Measurements from ENCODE around the gene NLGN4Y. TPM values are rescaled to one million over a fixed set of nuclear protein-coding genes. Genes with fewer than 3 reads are reported as not detected.

Gene NLGN4Y
- total and polyA plus RNA-seq, 2 of the 4 experiments (the other 2 are of a cell fraction), result not detected

DNA sequence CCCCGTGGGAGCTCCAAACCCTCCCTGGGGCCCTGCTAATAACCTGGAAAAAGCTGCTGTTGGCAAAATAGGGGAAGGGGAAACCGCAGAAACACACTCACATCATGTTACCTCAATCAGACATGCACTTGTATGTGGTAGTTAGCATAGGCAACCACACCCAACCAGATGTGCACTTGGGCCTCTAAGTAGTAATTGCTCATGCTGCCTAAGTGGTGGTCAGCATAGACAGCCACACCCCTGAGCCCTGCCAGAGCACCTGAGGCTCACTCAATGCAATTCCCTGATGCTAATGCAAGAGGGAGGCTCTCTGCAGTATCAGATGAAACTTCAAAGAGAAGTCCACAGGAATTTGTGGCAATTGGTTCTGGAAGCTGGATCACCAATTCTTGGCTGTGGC lies 301.4 kb downstream of the NLGN4Y start:
- no peak overlapping the region for H2AK5ac ChIP-seq (ENCODE audit: low read depth, low read length)
- in situ Hi-C loops (cut with MboI; ENCODE audit: low sequenced_read_pairs), result no loop called here
- no peak overlapping the region for H4K91ac ChIP-seq (ENCODE audit: insufficient read depth, low read depth, low read length)
- no peaks in the 10 kb centered on the region for H3K9me3 ChIP-seq (ENCODE audit: control insufficient read depth, insufficient read depth, low read length)
- no peak overlapping the region for H3K56ac ChIP-seq (ENCODE audit: extremely low read depth, insufficient read depth, low read length)
- no peak overlapping the region for H3K4me2 ChIP-seq (ENCODE audit: low read depth, low read length)
- no peak overlapping the region for H2BK120ac ChIP-seq (ENCODE audit: low read depth, low read length)
- ChIA-PET POLR2A (ENCODE audit: unreplicated experiment) (no interaction called here), CTCF (no interaction called here)
- H4K5ac ChIP-seq (ENCODE audit: low read depth, low read length), result no peak overlapping the region
- no peak overlapping the region for H2AFZ ChIP-seq (replicated peaks; ENCODE audit: low read length, poor library complexity)
- DNase-seq (no peak), ATAC-seq (ENCODE audit: low read depth) (no peak)
- no peak overlapping the region for H3K14ac ChIP-seq (replicated peaks; ENCODE audit: low read depth, low read length)
- no peak overlapping the region for H3K4me3 ChIP-seq (ENCODE audit: insufficient read depth, low read depth, low read length)
- no peaks in the 10 kb centered on the region for H3K4me1 ChIP-seq (ENCODE audit: control insufficient read depth, insufficient read depth, low read length)
- no peak overlapping the region for H3K23ac ChIP-seq (ENCODE audit: low read depth, low read length)
- no peak overlapping the region for H3K18ac ChIP-seq (ENCODE audit: low read depth, low read length)
- dilution Hi-C loops (cut with HindIII; ENCODE audit: low sequenced_read_pairs, unreplicated experiment), result no loop called here
- H4K20me1 ChIP-seq (ENCODE audit: insufficient read depth, low read length), result no peaks in the 10 kb centered on the region
- no peak overlapping the region for H3K27ac ChIP-seq (ENCODE audit: insufficient read depth, low read length)
- no peak overlapping the region for H3K4ac ChIP-seq (ENCODE audit: low read depth, low read length)
- H3K9ac ChIP-seq (ENCODE audit: low read depth, low read length), result no peak overlapping the region
- no peak for TF ChIP-seq ELK1 (IDR thresholded peaks at IDR 0.05; ENCODE audit: borderline replicate concordance, low read depth, low read length)
- no peak for TF ChIP-seq CTCF (conservative IDR thresholded peaks at IDR 0.05; ENCODE audit: low read depth, low read length)
- TF ChIP-seq MAZ (IDR thresholded peaks at IDR 0.05; ENCODE audit: borderline replicate concordance, low read depth, low read length), result no peak
- TF ChIP-seq CEBPB (IDR thresholded peaks at IDR 0.05; ENCODE audit: low read depth, low read length), result no peak
- TF ChIP-seq RCOR1 (IDR thresholded peaks at IDR 0.05; ENCODE audit: insufficient replicate concordance, low read length), result no peak
- TF ChIP-seq NFE2L2 (IDR thresholded peaks at IDR 0.05; ENCODE audit: low read depth, low read length), result no peak
- no peak for TF ChIP-seq MAFK (IDR thresholded peaks at IDR 0.05; ENCODE audit: low read depth, low read length)
- no peak for TF ChIP-seq SMC3 (IDR thresholded peaks at IDR 0.05; ENCODE audit: low read depth, low read length)
- TF ChIP-seq RAD21 (IDR thresholded peaks at IDR 0.05; ENCODE audit: low read length), result no peak
- TF ChIP-seq RFX5 (IDR thresholded peaks at IDR 0.05; ENCODE audit: low read depth, low read length), result no peak
- TF ChIP-seq MXI1 (IDR thresholded peaks at IDR 0.05; ENCODE audit: borderline replicate concordance, low read depth, low read length), result no peak
- TF ChIP-seq, protein P1, sequence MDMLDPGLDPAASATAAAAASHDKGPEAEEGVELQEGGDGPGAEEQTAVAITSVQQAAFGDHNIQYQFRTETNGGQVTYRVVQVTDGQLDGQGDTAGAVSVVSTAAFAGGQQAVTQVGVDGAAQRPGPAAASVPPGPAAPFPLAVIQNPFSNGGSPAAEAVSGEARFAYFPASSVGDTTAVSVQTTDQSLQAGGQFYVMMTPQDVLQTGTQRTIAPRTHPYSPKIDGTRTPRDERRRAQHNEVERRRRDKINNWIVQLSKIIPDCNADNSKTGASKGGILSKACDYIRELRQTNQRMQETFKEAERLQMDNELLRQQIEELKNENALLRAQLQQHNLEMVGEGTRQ (IDR thresholded peaks at IDR 0.05; ENCODE audit: low read depth, low read length), result no peak
- TF ChIP-seq POLR2A (IDR thresholded peaks at IDR 0.05; ENCODE audit: low read depth, low read length), result no peak
- TF ChIP-seq FOS (IDR thresholded peaks at IDR 0.05; ENCODE audit: low read depth, low read length), result no peak
- TF ChIP-seq BHLHE40 (IDR thresholded peaks at IDR 0.05; ENCODE audit: low read depth, low read length), result no peak
- TF ChIP-seq CHD1 (IDR thresholded peaks at IDR 0.05; ENCODE audit: low read depth, low read length), result no peak
- no TSS peak for BruUV-seq (replicated peaks)
- no peaks in the 10 kb centered on the region for H3K79me1 ChIP-seq (ENCODE audit: low read depth in 1 of 2, low read length in 2 of 2)
- intact Hi-C loops (cut with micrococcal nuclease), result no loop called here
- WGBS, 2 experiments (ENCODE audit: extremely low coverage in 2 of 2, insufficient read length in 1 of 2), result no CpG with 5 or more reads among the region's 2 CpGs
- H2BK20ac ChIP-seq (ENCODE audit: low read depth, low read length), result no peak overlapping the region
- no peak overlapping the region for H2BK5ac ChIP-seq (ENCODE audit: low read depth, low read length, poor library complexity, severe bottlenecking)
- no peak overlapping the region for H2BK15ac ChIP-seq (ENCODE audit: low read depth, low read length)
- H3K27me3 ChIP-seq (ENCODE audit: control insufficient read depth, insufficient read depth, low read length), result no peaks in the 10 kb centered on the region
- H4K8ac ChIP-seq (ENCODE audit: low read depth in 2 of 2, low read length in 2 of 2), result no peak overlapping the region
- H2AK9ac ChIP-seq (replicated peaks; ENCODE audit: low read depth, low read length, poor library complexity), result no peak overlapping the region
- no peaks in the 10 kb centered on the region for H3K9me1 ChIP-seq (ENCODE audit: insufficient read depth, low read length)
- no peaks in the 10 kb centered on the region for H3K36me3 ChIP-seq (ENCODE audit: control insufficient read depth, insufficient read depth, low read length)

Data from IMR-90 (cell line).